ENCODE data around the gene WBP1. TPM values are rescaled to one million over a fixed set of nuclear protein-coding genes. Genes with fewer than 3 reads are reported as not detected.

Gene WBP1
- total RNA-seq (ENCODE audit: unreplicated experiment), result 109 TPM
- long read RNA-seq, transcript WBP1-201 (4 exons, 1,294 nt), result major isoform, 14 of 18 reads
- long read RNA-seq, partial matches to known transcripts, result 0 of 18 reads
- long read RNA-seq, other reads (novel, unspliced or antisense), result 1 of 18 reads

- no peak for TF ChIP-seq CTCF (IDR thresholded peaks at IDR 0.05; ENCODE audit: partially characterized antibody, unreplicated experiment)
- Mint-ChIP-seq H3K4me1 (ENCODE audit: low read depth, unreplicated experiment) (peaks cover 20% of the 10 kb centered on the region), H3K27ac (ENCODE audit: unreplicated experiment) (peak within 1 kb of the TSS; percentile 97), H3K9me3 (ENCODE audit: unreplicated experiment) (peaks cover 16% of the 10 kb centered on the region), H3K4me3 (ENCODE audit: unreplicated experiment) (peak within 1 kb of the TSS; percentile 99), H3K27me3 (ENCODE audit: unreplicated experiment) (peaks cover 22% of the 10 kb centered on the region), H3K36me3 (ENCODE audit: unreplicated experiment) (no peaks in the 10 kb centered on the region)
- peak; percentile 97 for DNase-seq
Observed at GRCh38 chr2:74458132-74458937, at the start of gene WBP1. WBP1 (plus strand) TSS chr2:74458438; CDS start chr2:74458603, 165 bp downstream.

GRCh38 chr2:74413001-74413698, 45.1 kb upstream of the WBP1 start:
- H3K27ac Mint-ChIP-seq (ENCODE audit: unreplicated experiment), result no peak overlapping the region
- DNase-seq, result no peak

GRCh38 chr2:74414441-74414840, 43.8 kb upstream of the WBP1 start:
- TF ChIP-seq CTCF (IDR thresholded peaks at IDR 0.05; ENCODE audit: partially characterized antibody, unreplicated experiment), result no peak
- Mint-ChIP-seq H3K4me1 (ENCODE audit: low read depth, unreplicated experiment) (peaks cover 10% of the 10 kb centered on the region), H3K4me3 (ENCODE audit: unreplicated experiment) (no peak overlapping the region), H3K9me3 (ENCODE audit: unreplicated experiment) (peaks cover 5% of the 10 kb centered on the region), H3K36me3 (ENCODE audit: unreplicated experiment) (no peaks in the 10 kb centered on the region), H3K27me3 (ENCODE audit: unreplicated experiment) (peaks cover 5% of the 10 kb centered on the region), H3K27ac (ENCODE audit: unreplicated experiment) (no peak overlapping the region)
- DNase-seq, result no peak

More at GRCh38 chr2:74413001-74413698, 45.1 kb upstream of the WBP1 start:
- H3K4me1 Mint-ChIP-seq (ENCODE audit: low read depth, unreplicated experiment), result peaks cover 10% of the 10 kb centered on the region
- no peak overlapping the region for H3K4me3 Mint-ChIP-seq (ENCODE audit: unreplicated experiment)
- H3K36me3 Mint-ChIP-seq (ENCODE audit: unreplicated experiment), result peaks cover 5% of the 10 kb centered on the region
- peaks cover 9% of the 10 kb centered on the region for H3K27me3 Mint-ChIP-seq (ENCODE audit: unreplicated experiment)
- peaks cover 5% of the 10 kb centered on the region for H3K9me3 Mint-ChIP-seq (ENCODE audit: unreplicated experiment)
- no peak for TF ChIP-seq CTCF (IDR thresholded peaks at IDR 0.05; ENCODE audit: partially characterized antibody, unreplicated experiment)

GRCh38 chr2:74414881-74415761, 43.1 kb upstream of the WBP1 start:
- Mint-ChIP-seq H3K9me3 (ENCODE audit: unreplicated experiment) (peaks cover 5% of the 10 kb centered on the region), H3K27ac (ENCODE audit: unreplicated experiment) (no peak overlapping the region), H3K4me3 (ENCODE audit: unreplicated experiment) (no peak overlapping the region), H3K27me3 (ENCODE audit: unreplicated experiment) (peaks cover 5% of the 10 kb centered on the region), H3K36me3 (ENCODE audit: unreplicated experiment) (no peaks in the 10 kb centered on the region), H3K4me1 (ENCODE audit: low read depth, unreplicated experiment) (peaks cover 10% of the 10 kb centered on the region)
- no peak for TF ChIP-seq CTCF (IDR thresholded peaks at IDR 0.05; ENCODE audit: partially characterized antibody, unreplicated experiment)
- peak; percentile 47 for DNase-seq

Data from glutamatergic neuron (in vitro differentiated cells).